ENCODE results near the gene C10orf90.

- no peak for TF ChIP-seq ZNF384 (IDR thresholded peaks at IDR 0.05)
- no peak for TF ChIP-seq FOXM1 (IDR thresholded peaks at IDR 0.05; ENCODE audit: borderline replicate concordance)
- TF ChIP-seq FOXK2 (IDR thresholded peaks at IDR 0.05), result no peak
- no peak for TF ChIP-seq FOXA1 (IDR thresholded peaks at IDR 0.05)
- no peak for TF ChIP-seq SP1 (IDR thresholded peaks at IDR 0.05)
- TF ChIP-seq PKNOX1 (IDR thresholded peaks at IDR 0.05), result no peak
- no peak for TF ChIP-seq ELF4 (IDR thresholded peaks at IDR 0.05)
- no peak for TF ChIP-seq ARNT (IDR thresholded peaks at IDR 0.05)
- no peak for TF ChIP-seq SUZ12 (IDR thresholded peaks at IDR 0.05)
Observed at GRCh38 chr10:126565441-126565840, 105.1 kb downstream of the C10orf90 start.

Data from HEK293T (cell line).